ENCODE measurements around the gene CPE. TPM values are rescaled to one million over a fixed set of nuclear protein-coding genes. Genes with fewer than 3 reads are reported as not detected.

The CPE gene
- total RNA-seq (not detected), polyA plus RNA-seq (not detected)

- no peaks in the 10 kb centered on the region for H3K9me3 ChIP-seq (ENCODE audit: low read length)
- no peaks in the 10 kb centered on the region for H3K36me3 ChIP-seq (ENCODE audit: insufficient read depth, low read length)
- Mint-ChIP-seq H3K9me3 (no peaks in the 10 kb centered on the region), H3K27ac (no peak within 1 kb of the TSS), H3K36me3 (no peaks in the 10 kb centered on the region), H3K4me1 (peaks cover 9 to 14% (median 9%) of the 10 kb centered on the region in 3 donors), H3K4me3 (peak within 1 kb of the TSS; percentile 33 to 82 (median 60)), H3K27me3 (peaks cover 22 to 86% of the 10 kb centered on the region in 2 donors)
- H3K27ac ChIP-seq (ENCODE audit: low read depth, low read length): no peak within 1 kb of the TSS
- H3K27me3 ChIP-seq (ENCODE audit: insufficient read depth, low read length, poor library complexity, severe bottlenecking): peaks cover 18% of the 10 kb centered on the region
- POLR2A ChIA-PET: interaction anchor here (0.6 kb wide), 1 partner anchor 170 kb away, joined by 3 read pairs; no protein-coding TSS in a partner anchor
- peak within 1 kb of the TSS; percentile 51 for H3K4me3 ChIP-seq (ENCODE audit: low read length)
- CTCF ChIA-PET: no interaction called here
- H3K4me1 ChIP-seq (ENCODE audit: insufficient read depth, low read length): no peaks in the 10 kb centered on the region
- peak; percentile 5 to 55 (median 34) for DNase-seq
Observed at GRCh38 chr4:165378745-165379677, at the start of gene CPE. Gene CPE, plus strand, starts transcription at chr4:165379008. Its CDS starts 214 bp downstream, at chr4:165379222.

GRCh38 chr4:165330071-165330470 is 48.7 kb upstream of the CPE start:
- POLR2A ChIA-PET: no interaction called here
- Mint-ChIP-seq H3K4me1 (peaks cover 30 to 39% (median 33%) of the 10 kb centered on the region in 3 donors), H3K9me3 (peaks cover 0 to 1% (median 0%) of the 10 kb centered on the region in 5 donors), H3K27me3 (peaks cover 0 to 3% of the 10 kb centered on the region in 2 donors), H3K4me3 (peak overlapping the region in 1 of 7 donors; percentile 82), H3K27ac (no peak overlapping the region), H3K36me3 (peaks cover 4 to 31% (median 4%) of the 10 kb centered on the region in 3 donors)
- Histone ChIP-seq H3K36me3 (ENCODE audit: insufficient read depth, low read length) (no peaks in the 10 kb centered on the region), H3K27ac (ENCODE audit: low read depth, low read length) (peak overlapping the region; percentile 1), H3K4me3 (ENCODE audit: low read length) (no peak overlapping the region), H3K4me1 (ENCODE audit: insufficient read depth, low read length) (peaks cover 29% of the 10 kb centered on the region), H3K27me3 (ENCODE audit: insufficient read depth, low read length, poor library complexity, severe bottlenecking) (no peaks in the 10 kb centered on the region), H3K9me3 (ENCODE audit: low read length) (no peaks in the 10 kb centered on the region)
- CTCF ChIA-PET: no interaction called here
- DNase-seq: no peak

- H3K27ac Mint-ChIP-seq: peak overlapping the region in 1 of 8 donors; percentile 15
- H3K9me3 Mint-ChIP-seq: peaks cover 0 to 1% (median 0%) of the 10 kb centered on the region in 5 donors
- H3K4me1 Mint-ChIP-seq: peaks cover 31 to 43% (median 32%) of the 10 kb centered on the region in 3 donors
- H3K4me1 ChIP-seq (ENCODE audit: insufficient read depth, low read length): peaks cover 29% of the 10 kb centered on the region
- POLR2A ChIA-PET: no interaction called here
- no peaks in the 10 kb centered on the region for H3K9me3 ChIP-seq (ENCODE audit: low read length)
- no peaks in the 10 kb centered on the region for H3K36me3 ChIP-seq (ENCODE audit: insufficient read depth, low read length)
- no peak overlapping the region for H3K27ac ChIP-seq (ENCODE audit: low read depth, low read length)
- H3K4me3 ChIP-seq (ENCODE audit: low read length): no peak overlapping the region
- no peak for DNase-seq
- no peaks in the 10 kb centered on the region for H3K27me3 ChIP-seq (ENCODE audit: insufficient read depth, low read length, poor library complexity, severe bottlenecking)
- peaks cover 4 to 32% (median 4%) of the 10 kb centered on the region in 3 donors for H3K36me3 Mint-ChIP-seq
- H3K4me3 Mint-ChIP-seq: no peak overlapping the region
- no peaks in the 10 kb centered on the region for H3K27me3 Mint-ChIP-seq
- CTCF ChIA-PET: no interaction called here
Observed at GRCh38 chr4:165330666-165331065, 48.1 kb upstream of the CPE start.

- Mint-ChIP-seq H3K4me3 (peak overlapping the region in 3 of 7 donors; percentile 12 to 49 (median 14)), H3K9me3 (no peaks in the 10 kb centered on the region), H3K4me1 (peaks cover 25 to 43% (median 32%) of the 10 kb centered on the region in 3 donors), H3K36me3 (peaks cover 4 to 33% (median 4%) of the 10 kb centered on the region in 3 donors), H3K27ac (peak overlapping the region in 3 of 8 donors; percentile 44 to 87 (median 45)), H3K27me3 (no peaks in the 10 kb centered on the region)
- H3K27me3 ChIP-seq (ENCODE audit: insufficient read depth, low read length, poor library complexity, severe bottlenecking): no peaks in the 10 kb centered on the region
- ChIA-PET POLR2A (no interaction called here), CTCF (no interaction called here)
- no peaks in the 10 kb centered on the region for H3K36me3 ChIP-seq (ENCODE audit: insufficient read depth, low read length)
- no peak for DNase-seq
- H3K4me1 ChIP-seq (ENCODE audit: insufficient read depth, low read length): peaks cover 24% of the 10 kb centered on the region
- H3K27ac ChIP-seq (ENCODE audit: low read depth, low read length): no peak overlapping the region
- no peaks in the 10 kb centered on the region for H3K9me3 ChIP-seq (ENCODE audit: low read length)
- H3K4me3 ChIP-seq (ENCODE audit: low read length): no peak overlapping the region
Observed at GRCh38 chr4:165331359-165331758, 47.4 kb upstream of the CPE start.

GRCh38 chr4:165331823-165332222 is 47.0 kb upstream of the CPE start:
- ChIA-PET POLR2A (no interaction called here), CTCF (no interaction called here)
- H3K27me3 Mint-ChIP-seq: no peaks in the 10 kb centered on the region
- H3K4me3 ChIP-seq (ENCODE audit: low read length): no peak overlapping the region
- no peaks in the 10 kb centered on the region for H3K9me3 Mint-ChIP-seq
- peaks cover 22% of the 10 kb centered on the region for H3K4me1 ChIP-seq (ENCODE audit: insufficient read depth, low read length)
- H3K36me3 Mint-ChIP-seq: peaks cover 4 to 36% (median 4%) of the 10 kb centered on the region in 3 donors
- H3K36me3 ChIP-seq (ENCODE audit: insufficient read depth, low read length): peaks cover 3% of the 10 kb centered on the region
- no peaks in the 10 kb centered on the region for H3K9me3 ChIP-seq (ENCODE audit: low read length)
- H3K4me1 Mint-ChIP-seq: peaks cover 24 to 43% (median 32%) of the 10 kb centered on the region in 3 donors
- H3K4me3 Mint-ChIP-seq: peak overlapping the region in 1 of 7 donors; percentile 5
- no peaks in the 10 kb centered on the region for H3K27me3 ChIP-seq (ENCODE audit: insufficient read depth, low read length, poor library complexity, severe bottlenecking)
- H3K27ac ChIP-seq (ENCODE audit: low read depth, low read length): no peak overlapping the region
- peak overlapping the region in 4 of 8 donors; percentile 2 to 44 (median 16) for H3K27ac Mint-ChIP-seq
- DNase-seq: no peak

GRCh38 chr4:165332502-165332901 is 46.3 kb upstream of the CPE start:
- peaks cover 22% of the 10 kb centered on the region for H3K4me1 ChIP-seq (ENCODE audit: insufficient read depth, low read length)
- Mint-ChIP-seq H3K27me3 (no peaks in the 10 kb centered on the region), H3K27ac (peak overlapping the region in 2 of 8 donors; percentile 23 to 61), H3K4me1 (peaks cover 25 to 46% (median 35%) of the 10 kb centered on the region in 3 donors), H3K36me3 (peaks cover 4 to 41% (median 4%) of the 10 kb centered on the region in 3 donors), H3K9me3 (no peaks in the 10 kb centered on the region), H3K4me3 (no peak overlapping the region)
- H3K36me3 ChIP-seq (ENCODE audit: insufficient read depth, low read length): peaks cover 10% of the 10 kb centered on the region
- H3K9me3 ChIP-seq (ENCODE audit: low read length): no peaks in the 10 kb centered on the region
- H3K27ac ChIP-seq (ENCODE audit: low read depth, low read length): no peak overlapping the region
- H3K4me3 ChIP-seq (ENCODE audit: low read length): no peak overlapping the region
- no peaks in the 10 kb centered on the region for H3K27me3 ChIP-seq (ENCODE audit: insufficient read depth, low read length, poor library complexity, severe bottlenecking)
- ChIA-PET CTCF (interaction anchor here (1.3 kb wide), 1 partner anchor 13 kb away, joined by 3 read pairs; no protein-coding TSS in a partner anchor), POLR2A (no interaction called here)
- no peak for DNase-seq

- ChIA-PET CTCF (no interaction called here), POLR2A (no interaction called here)
- Mint-ChIP-seq H3K4me1 (peaks cover 25 to 41% (median 40%) of the 10 kb centered on the region in 3 donors), H3K4me3 (no peak overlapping the region), H3K9me3 (no peaks in the 10 kb centered on the region), H3K36me3 (peaks cover 4 to 60% (median 4%) of the 10 kb centered on the region in 3 donors), H3K27me3 (no peaks in the 10 kb centered on the region), H3K27ac (no peak overlapping the region)
- Histone ChIP-seq H3K4me3 (ENCODE audit: low read length) (no peak overlapping the region), H3K4me1 (ENCODE audit: insufficient read depth, low read length) (peaks cover 4% of the 10 kb centered on the region), H3K36me3 (ENCODE audit: insufficient read depth, low read length) (peaks cover 24% of the 10 kb centered on the region), H3K27ac (ENCODE audit: low read depth, low read length) (no peak overlapping the region), H3K27me3 (ENCODE audit: insufficient read depth, low read length, poor library complexity, severe bottlenecking) (no peaks in the 10 kb centered on the region), H3K9me3 (ENCODE audit: low read length) (no peaks in the 10 kb centered on the region)
- no peak for DNase-seq
Observed at GRCh38 chr4:165335163-165335703, 43.6 kb upstream of the CPE start.

- no peak for DNase-seq
- Histone ChIP-seq H3K36me3 (ENCODE audit: insufficient read depth, low read length) (peaks cover 24% of the 10 kb centered on the region), H3K4me3 (ENCODE audit: low read length) (no peak overlapping the region), H3K27me3 (ENCODE audit: insufficient read depth, low read length, poor library complexity, severe bottlenecking) (no peaks in the 10 kb centered on the region), H3K4me1 (ENCODE audit: insufficient read depth, low read length) (peaks cover 4% of the 10 kb centered on the region), H3K27ac (ENCODE audit: low read depth, low read length) (no peak overlapping the region), H3K9me3 (ENCODE audit: low read length) (no peaks in the 10 kb centered on the region)
- Mint-ChIP-seq H3K36me3 (peaks cover 0 to 61% (median 4%) of the 10 kb centered on the region in 3 donors), H3K4me3 (no peak overlapping the region), H3K27me3 (no peaks in the 10 kb centered on the region), H3K9me3 (no peaks in the 10 kb centered on the region), H3K4me1 (peaks cover 14 to 26% (median 25%) of the 10 kb centered on the region in 3 donors), H3K27ac (peak overlapping the region in 1 of 8 donors; percentile 52)
- ChIA-PET POLR2A (no interaction called here), CTCF (no interaction called here)
Observed at GRCh38 chr4:165336743-165337142, 42.1 kb upstream of the CPE start.
